ENCODE results near the gene MTMR2. TPM values are rescaled to one million over a fixed set of nuclear protein-coding genes. Genes with fewer than 3 reads are reported as not detected.
A peak's percentile ranks its signal among the peaks of the same experiment; 100 is the strongest.
"Not testable (repeated sequence)": the region's sequence is repeated elsewhere in the genome, so short reads cannot be mapped to it uniquely, and the experiment has no call there.

MTMR2 gene
- polyA plus RNA-seq, 1 donor, result 63.7 TPM

- DNase-seq, result no peak
These were observed 35.5 kb downstream of the MTMR2 start for GRCh38 chr11:95888439-95888838.

- no peak for DNase-seq
These were observed 37.4 kb downstream of the MTMR2 start for GRCh38 chr11:95886462-95886861.

GRCh38 chr11:95884802-95885201 is 39.1 kb downstream of the MTMR2 start:
- DNase-seq, result no peak

GRCh38 chr11:95884376-95884775 is 39.5 kb downstream of the MTMR2 start:
- no peak for DNase-seq

GRCh38 chr11:95883381-95883780 is 40.5 kb downstream of the MTMR2 start:
- DNase-seq, result no peak

- no peak for DNase-seq
These were observed 46.6 kb downstream of the MTMR2 start for GRCh38 chr11:95877291-95877690.

- not testable (repeated sequence) for DNase-seq
These were observed 53.0 kb downstream of the MTMR2 start for GRCh38 chr11:95870877-95871276.

- no peak for DNase-seq
These were observed 56.8 kb downstream of the MTMR2 start for GRCh38 chr11:95867105-95867504.

GRCh38 chr11:95863486-95864140 is 60.3 kb downstream of the MTMR2 start:
- DNase-seq, result no peak

GRCh38 chr11:95860024-95860423 is 63.9 kb downstream of the MTMR2 start:
- DNase-seq, result not testable (repeated sequence)

GRCh38 chr11:95854362-95854761 is 69.5 kb downstream of the MTMR2 start:
- not testable (repeated sequence) for DNase-seq

- DNase-seq, result no peak
These were observed 70.0 kb downstream of the MTMR2 start for GRCh38 chr11:95853862-95854261.

- DNase-seq, result no peak
These were observed 70.8 kb downstream of the MTMR2 start for GRCh38 chr11:95853138-95853537.

- no peak for DNase-seq
These were observed 73.8 kb downstream of the MTMR2 start for GRCh38 chr11:95850137-95850536.

GRCh38 chr11:95849087-95849825 is 74.7 kb downstream of the MTMR2 start:
- peak; percentile 52 for DNase-seq

- no peak for DNase-seq
These were observed 78.7 kb downstream of the MTMR2 start for GRCh38 chr11:95845167-95845566.

GRCh38 chr11:95835768-95836488 is 88.0 kb downstream of the MTMR2 start:
- peak; percentile 77 for DNase-seq

- no peak for DNase-seq
These were observed 88.6 kb downstream of the MTMR2 start for GRCh38 chr11:95835351-95835750.

GRCh38 chr11:95833378-95833777 is 90.5 kb downstream of the MTMR2 start:
- no peak for DNase-seq

GRCh38 chr11:95832763-95833162 is 91.1 kb downstream of the MTMR2 start:
- DNase-seq, result no peak

- DNase-seq, result no peak
These were observed 92.6 kb downstream of the MTMR2 start for GRCh38 chr11:95831198-95831883.

- no peak for DNase-seq
These were observed 94.2 kb downstream of the MTMR2 start for GRCh38 chr11:95829580-95830259.
